H9 (cell line): Measurements from ENCODE around the gene NXPH1. TPM values are rescaled to one million over a fixed set of nuclear protein-coding genes. Genes with fewer than 3 reads are reported as not detected.

Experiments used
- DNase-seq: peaks from one replicate; pipeline ENCODE4 v3.0.0-alpha.2; 2017
- H2AFZ ChIP-seq: one replicate; pipeline ENCODE4 v1.6.1; 2013; ENCODE audit warnings: mild to moderate bottlenecking, low read length, control low read depth, moderate library complexity
- H2AK5ac ChIP-seq: 2 replicates; pipeline ENCODE4 v1.6.1; 2013; ENCODE audit warnings: low read length, control low read depth, mixed read lengths; ENCODE audit not compliant: insufficient read length
- H2BK120ac ChIP-seq: one replicate; pipeline ENCODE4 v1.6.1; 2013; ENCODE audit warnings: low read depth, mild to moderate bottlenecking, low read length, control low read depth, inconsistent platforms; ENCODE audit not compliant: poor library complexity, severe bottlenecking
- H2BK12ac ChIP-seq: 2 replicates; pipeline ENCODE4 v1.6.1; 2013; ENCODE audit warnings: low read length, control low read depth, mixed read lengths, low read depth; ENCODE audit not compliant: insufficient read length
- H2BK15ac ChIP-seq: 2 replicates; pipeline ENCODE4 v1.6.1; 2013; ENCODE audit warnings: low read depth, low read length, control low read depth
- H2BK20ac ChIP-seq: one replicate; pipeline ENCODE4 v1.6.1; 2013; ENCODE audit warnings: low read depth, mild to moderate bottlenecking, low read length, control low read depth, inconsistent platforms; ENCODE audit not compliant: poor library complexity, severe bottlenecking
- H2BK5ac ChIP-seq: 2 replicates; pipeline ENCODE4 v1.6.1; 2013; ENCODE audit warnings: low read length, control low read depth, mixed read lengths; ENCODE audit not compliant: insufficient read length
- H3K14ac ChIP-seq: 2 replicates; pipeline ENCODE4 v1.6.1; 2013; ENCODE audit warnings: low read length, control low read depth; ENCODE audit not compliant: insufficient read depth
- H3K18ac ChIP-seq: 2 replicates; pipeline ENCODE4 v1.6.1; 2013; ENCODE audit warnings: low read depth, mild to moderate bottlenecking, mixed read lengths, low read length, control low read depth; ENCODE audit not compliant: insufficient read length
- H3K23ac ChIP-seq: 2 replicates; pipeline ENCODE4 v1.6.1; 2013; ENCODE audit warnings: low read length, control low read depth, mixed read lengths, low read depth; ENCODE audit not compliant: insufficient read length
- H3K23me2 ChIP-seq: 2 replicates; pipeline ENCODE4 v1.6.1; 2013; ENCODE audit warnings: low read depth, mild to moderate bottlenecking, mixed read lengths, low read length, control low read depth; ENCODE audit not compliant: insufficient read length, poor library complexity, severe bottlenecking
- H3K27ac ChIP-seq: 2 replicates; pipeline ENCODE4 v1.5.1; 2013; ENCODE audit warnings: low read length, control low read depth, mixed read lengths, low read depth; ENCODE audit not compliant: insufficient read length
- H3K27me3 ChIP-seq: 2 replicates; pipeline ENCODE4 v1.6.1; 2013; ENCODE audit warnings: low read length, control low read depth, inconsistent platforms; ENCODE audit not compliant: insufficient read depth
- H3K4ac ChIP-seq: 2 replicates; pipeline ENCODE4 v1.6.1; 2013; ENCODE audit warnings: low read depth, mild to moderate bottlenecking, control low read depth, inconsistent platforms, low read length, moderate library complexity
- H3K4me1 ChIP-seq: 2 replicates; pipeline ENCODE4 v1.6.1; 2013; ENCODE audit warnings: low read length, control low read depth, inconsistent platforms; ENCODE audit not compliant: insufficient read depth
- H3K4me2 ChIP-seq: 2 replicates; pipeline ENCODE4 v1.6.1; 2013; ENCODE audit warnings: low read length, control low read depth, mixed read lengths; ENCODE audit not compliant: insufficient read length, insufficient read depth
- H3K56ac ChIP-seq: 2 replicates; pipeline ENCODE4 v1.6.1; 2013; ENCODE audit warnings: low read depth, mild to moderate bottlenecking, mixed read lengths, low read length, control low read depth; ENCODE audit not compliant: insufficient read length
- H3K79me1 ChIP-seq: 2 replicates; pipeline ENCODE4 v1.6.1; 2013; ENCODE audit warnings: low read depth, mild to moderate bottlenecking, moderate library complexity, low read length, control low read depth, inconsistent platforms; ENCODE audit not compliant: insufficient read depth, poor library complexity, severe bottlenecking
- H3K79me2 ChIP-seq: 2 replicates; pipeline ENCODE4 v1.6.1; 2013; ENCODE audit warnings: low read length, control low read depth, inconsistent platforms; ENCODE audit not compliant: insufficient read depth
- H3K9ac ChIP-seq: 2 replicates; pipeline ENCODE4 v1.6.1; 2013; ENCODE audit warnings: low read length, control low read depth, mixed read lengths; ENCODE audit not compliant: insufficient read length; ENCODE audit errors: extremely low read depth
- H3K9me3 ChIP-seq: one replicate; pipeline ENCODE4 v1.6.1; 2013; ENCODE audit warnings: low read depth, low read length, inconsistent platforms; ENCODE audit not compliant: control insufficient read depth
- H3T11ph ChIP-seq: one replicate; pipeline ENCODE4 v1.6.1; 2013; ENCODE audit warnings: mild to moderate bottlenecking, low read length, control low read depth, inconsistent platforms
- H4K20me1 ChIP-seq: one replicate; pipeline ENCODE4 v1.6.1; 2013; ENCODE audit not compliant: control insufficient read depth, insufficient read length, insufficient read depth
- H4K5ac ChIP-seq: 2 replicates; pipeline ENCODE4 v1.6.1; 2013; ENCODE audit warnings: low read depth, mild to moderate bottlenecking, mixed read lengths, low read length, control low read depth; ENCODE audit not compliant: insufficient read length
- H4K8ac ChIP-seq: replicated peaks from 2 replicates; pipeline ENCODE4 v1.6.1; 2013; ENCODE audit warnings: low read length, control low read depth, mixed read lengths, low read depth; ENCODE audit not compliant: insufficient read length
- H4K91ac ChIP-seq: 2 replicates; pipeline ENCODE4 v1.6.1; 2013; ENCODE audit warnings: low read depth, mild to moderate bottlenecking, moderate library complexity, mixed read lengths, low read length, control low read depth; ENCODE audit not compliant: insufficient read length
- H3K27ac Mint-ChIP-seq, 3 experiments: 2 replicates in 2 of 3; 3 replicates in 1 of 3; pipeline ENCODE4 v1.8.0; 2020 to 2021; ENCODE audit warnings: mixed read lengths in 3 of 3, mild to moderate bottlenecking in 1 of 3, moderate library complexity in 1 of 3
- H3K27me3 Mint-ChIP-seq: 2 replicates; pipeline ENCODE4 v1.8.0; 2021; ENCODE audit warnings: low read depth, mild to moderate bottlenecking, moderate library complexity, mixed read lengths
- H3K36me3 Mint-ChIP-seq, 3 experiments: 2 replicates in 2 of 3; 3 replicates in 1 of 3; pipeline ENCODE4 v1.8.0; 2020 to 2021; ENCODE audit warnings: low read depth in 3 of 3, mixed read lengths in 3 of 3; ENCODE audit not compliant: insufficient read depth in 1 of 3
- H3K4me1 Mint-ChIP-seq, 2 experiments: 2 replicates each; pipeline ENCODE4 v1.8.0; 2020; ENCODE audit warnings: mixed read lengths in 2 of 2
- H3K4me3 Mint-ChIP-seq, 2 experiments: 2 replicates in 1 of 2; 3 replicates in 1 of 2; pipeline ENCODE4 v1.8.0; 2020 to 2021; ENCODE audit warnings: mild to moderate bottlenecking in 2 of 2, mixed read lengths in 2 of 2, moderate library complexity in 1 of 2
- H3K9me3 Mint-ChIP-seq, 2 experiments: 2 replicates in 1 of 2; 3 replicates in 1 of 2; pipeline ENCODE4 v1.8.0; 2020; ENCODE audit warnings: mild to moderate bottlenecking in 2 of 2, mixed read lengths in 2 of 2, moderate library complexity in 1 of 2
- CTCF ChIP-seq: fragments of 200-600 bp; sonication (generic); conservative IDR thresholded peaks from 3 replicates; pipeline ENCODE4 v1.8.0; 2021; ENCODE audit warnings: antibody characterized with exemption, mild to moderate bottlenecking
- WGBS: extraction: QIAGEN DNeasy Blood & Tissue Kit; methylation state at CpG from one replicate; pipeline ENCODE4 v1.1.7; 2013; ENCODE audit warnings: missing lambda C conversion rate, low lambda C conversion rate, mixed read lengths; ENCODE audit not compliant: insufficient read length; ENCODE audit errors: extremely low coverage; 5-methylcytosine and 5-hydroxymethylcytosine counted together
- total RNA-seq: library from RNA; stranded (reverse); gene quantifications from 2 replicates; pipeline ENCODE4 v1.2.1, GENCODE V29; 2021

The NXPH1 gene
- total RNA-seq, 1 experiment from 2014 or later = 0.15 TPM

DNA sequence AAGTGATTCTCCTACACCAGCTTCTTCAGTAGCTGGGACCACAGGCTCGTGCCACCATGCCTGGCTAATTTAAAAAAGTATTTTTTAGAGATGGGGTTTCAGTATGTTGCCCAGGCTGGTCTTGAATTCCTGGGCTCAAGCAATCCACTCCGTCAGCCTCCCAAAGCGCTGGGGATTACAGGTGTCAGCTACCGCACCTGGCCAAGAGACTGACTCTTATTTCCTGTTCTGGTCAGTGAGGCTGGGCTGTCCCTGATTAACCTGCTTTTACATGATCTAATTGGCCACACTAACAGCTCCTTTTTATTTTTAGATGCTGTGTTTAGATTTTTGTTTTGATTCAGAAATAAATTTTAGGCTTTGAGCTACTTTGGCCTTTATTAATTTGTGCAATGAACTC is 203.9 kb downstream of the NXPH1 start:
- H3K9me3 Mint-ChIP-seq = peaks cover 0 to 4% of the 10 kb centered on the region in 2 experiments; a peak in 2 of 5 replicates
- Histone ChIP-seq H3K23ac (no peak overlapping the region), H4K20me1 (no peaks in the 10 kb centered on the region), H2AK5ac (no peak overlapping the region), H3K14ac (no peak overlapping the region), H3K23me2 (no peaks in the 10 kb centered on the region), H4K8ac (no peak overlapping the region), H2BK15ac (no peak overlapping the region), H3K18ac (no peak overlapping the region), H3T11ph (no peak overlapping the region), H3K4ac (no peak overlapping the region), H2AFZ (no peak overlapping the region), H3K9me3 (no peaks in the 10 kb centered on the region), H3K79me1 (no peaks in the 10 kb centered on the region), H4K91ac (no peak overlapping the region), H2BK120ac (no peak overlapping the region), H2BK20ac (no peak overlapping the region), H2BK5ac (no peak overlapping the region), H3K4me1 (no peaks in the 10 kb centered on the region; the same call in 1 of the 2 replicates), H3K27ac (no peak overlapping the region), H3K9ac (no peak overlapping the region), H3K27me3 (no peaks in the 10 kb centered on the region), H3K56ac (no peak overlapping the region), H3K4me2 (no peak overlapping the region), H4K5ac (no peak overlapping the region), H2BK12ac (no peak overlapping the region), H3K79me2 (no peaks in the 10 kb centered on the region)
- no peaks in the 10 kb centered on the region for H3K27me3 Mint-ChIP-seq
- no peak for TF ChIP-seq CTCF
- DNase-seq = no peak
- H3K27ac Mint-ChIP-seq = no peak overlapping the region
- H3K36me3 Mint-ChIP-seq = peaks cover 0 to 4% (median 0%) of the 10 kb centered on the region in 3 experiments; a peak in 1 of 7 replicates
- no peak overlapping the region for H3K4me3 Mint-ChIP-seq
- no CpG with 5 or more reads among the region's 4 CpGs for WGBS
- H3K4me1 Mint-ChIP-seq = peaks cover 7 to 10% of the 10 kb centered on the region in 2 experiments
